ENCODE results near the gene ROBO1. TPM values are rescaled to one million over a fixed set of nuclear protein-coding genes. Genes with fewer than 3 reads are reported as not detected.

ROBO1 gene
- total RNA-seq, 3 donors from 2014 or later: 12.7 to 50.7 (median 23.6) TPM

GRCh38 chr3:79602385-79602784, 165.4 kb downstream of the ROBO1 start:
- Histone ChIP-seq H3K4me3 (no peak overlapping the region), H3K27me3 (no peaks in the 10 kb centered on the region), H3K9me3 (no peaks in the 10 kb centered on the region), H3K36me3 (no peaks in the 10 kb centered on the region), H3K4me1 (no peaks in the 10 kb centered on the region), H3K27ac (no peak overlapping the region)
- TF ChIP-seq POLR2AphosphoS5 (IDR thresholded peaks at IDR 0.05) (no peak), POLR2A (IDR thresholded peaks at IDR 0.05) (no peak), CTCF (IDR thresholded peaks at IDR 0.05) (no peak)
- intact Hi-C loops (cut with DNase I; ENCODE audit: low total_unique reads): no loop called here
- DNase-seq (ENCODE audit: low spot score in 2 of 2): no peak

DNA sequence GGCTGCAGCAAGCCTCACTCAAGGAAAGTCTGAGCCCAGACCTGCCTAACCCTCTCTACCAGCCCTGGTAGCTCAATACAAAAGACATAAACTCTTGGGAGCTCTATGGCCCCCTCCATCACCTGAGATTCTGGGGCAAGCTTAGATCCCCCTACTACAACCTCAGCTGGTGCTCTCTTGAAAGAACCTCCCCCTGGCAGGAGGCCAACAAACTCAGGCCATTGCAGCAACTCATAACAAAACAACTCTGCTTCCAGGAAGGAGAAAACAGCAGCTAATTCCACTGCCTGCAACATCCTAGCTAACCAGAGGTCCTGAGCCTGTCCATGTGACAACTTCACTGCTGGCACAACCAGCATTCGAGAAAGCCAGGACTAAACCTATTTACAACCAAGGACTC, 169.2 kb downstream of the ROBO1 start:
- TF ChIP-seq CTCF (IDR thresholded peaks at IDR 0.05) (no peak), POLR2A (IDR thresholded peaks at IDR 0.05) (no peak), POLR2AphosphoS5 (IDR thresholded peaks at IDR 0.05) (no peak)
- Histone ChIP-seq H3K9me3 (no peaks in the 10 kb centered on the region), H3K4me3 (no peak overlapping the region), H3K4me1 (no peaks in the 10 kb centered on the region), H3K27me3 (no peaks in the 10 kb centered on the region), H3K27ac (no peak overlapping the region), H3K36me3 (no peaks in the 10 kb centered on the region)
- no peak for DNase-seq (ENCODE audit: low spot score in 2 of 2)
- intact Hi-C loops (cut with DNase I; ENCODE audit: low total_unique reads): no loop called here

DNA sequence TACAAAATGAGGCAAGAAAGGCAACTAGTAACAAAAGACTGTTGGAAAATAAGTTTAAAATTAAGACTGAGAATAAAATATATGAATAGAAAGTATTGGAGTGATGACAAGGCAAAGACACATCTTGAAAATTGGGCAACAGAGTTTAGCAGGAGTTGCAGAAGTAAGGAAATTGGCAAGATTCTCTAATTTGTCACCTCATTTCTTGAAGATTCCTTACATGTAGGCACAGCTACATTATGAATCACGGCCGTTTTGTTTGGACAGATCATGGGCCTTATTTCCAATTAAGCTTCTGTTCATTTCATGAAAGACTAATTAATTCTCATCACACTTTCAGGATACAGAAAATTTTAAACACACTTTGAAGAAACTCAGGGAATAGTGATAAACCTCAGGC, 170.1 kb downstream of the ROBO1 start:
- no peak overlapping the region for H3K27ac ChIP-seq
- no peak for TF ChIP-seq CTCF (IDR thresholded peaks at IDR 0.05)
- TF ChIP-seq POLR2AphosphoS5 (IDR thresholded peaks at IDR 0.05): no peak
- H3K27me3 ChIP-seq: no peaks in the 10 kb centered on the region
- no peaks in the 10 kb centered on the region for H3K36me3 ChIP-seq
- no peak overlapping the region for H3K4me3 ChIP-seq
- intact Hi-C loops (cut with DNase I; ENCODE audit: low total_unique reads): no loop called here
- no peak for DNase-seq (ENCODE audit: low spot score in 2 of 2)
- H3K4me1 ChIP-seq: no peaks in the 10 kb centered on the region
- no peaks in the 10 kb centered on the region for H3K9me3 ChIP-seq

GRCh38 chr3:79587150-79587549, 180.6 kb downstream of the ROBO1 start:
- Histone ChIP-seq H3K4me1 (no peaks in the 10 kb centered on the region), H3K27ac (no peak overlapping the region), H3K9me3 (no peaks in the 10 kb centered on the region), H3K36me3 (no peaks in the 10 kb centered on the region), H3K27me3 (no peaks in the 10 kb centered on the region), H3K4me3 (no peak overlapping the region)
- TF ChIP-seq POLR2A (IDR thresholded peaks at IDR 0.05) (no peak), CTCF (IDR thresholded peaks at IDR 0.05) (no peak), POLR2AphosphoS5 (IDR thresholded peaks at IDR 0.05) (no peak)
- DNase-seq (ENCODE audit: low spot score in 2 of 2): no peak
- intact Hi-C loops (cut with DNase I; ENCODE audit: low total_unique reads): no loop called here

DNA sequence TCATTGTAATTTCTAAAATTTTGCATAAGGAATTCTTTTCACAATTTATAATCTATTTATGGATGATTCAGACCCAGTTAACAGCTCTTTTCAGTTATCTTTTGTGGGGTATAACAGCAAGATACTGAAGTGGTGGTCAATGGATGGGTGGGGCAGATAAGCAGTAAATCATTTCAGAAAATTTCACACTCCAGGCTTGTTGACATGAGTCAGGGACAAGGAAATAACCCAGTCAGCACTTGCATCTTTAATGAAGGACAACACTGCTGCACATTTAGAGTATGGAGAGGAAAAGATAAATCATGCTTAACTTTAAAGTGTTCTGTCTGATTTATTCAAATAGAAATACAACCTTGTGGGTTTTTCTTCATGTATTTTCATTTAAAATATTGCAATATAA, 181.6 kb downstream of the ROBO1 start:
- intact Hi-C loops (cut with DNase I; ENCODE audit: low total_unique reads): no loop called here
- no peaks in the 10 kb centered on the region for H3K4me1 ChIP-seq
- H3K36me3 ChIP-seq: no peaks in the 10 kb centered on the region
- H3K9me3 ChIP-seq: no peaks in the 10 kb centered on the region
- H3K27ac ChIP-seq: no peak overlapping the region
- H3K27me3 ChIP-seq: no peaks in the 10 kb centered on the region
- no peak for TF ChIP-seq POLR2A (IDR thresholded peaks at IDR 0.05)
- no peak for TF ChIP-seq CTCF (IDR thresholded peaks at IDR 0.05)
- TF ChIP-seq POLR2AphosphoS5 (IDR thresholded peaks at IDR 0.05): no peak
- no peak for DNase-seq (ENCODE audit: low spot score in 2 of 2)
- no peak overlapping the region for H3K4me3 ChIP-seq
